Muscle layer of duodenum (tissue), 2 donors: Measurements from ENCODE around the gene HDLBP.

Experiments
- H3K27ac ChIP-seq: one replicate; pipeline ENCODE4 v1.7.0; 2013; ENCODE audit warnings: mild to moderate bottlenecking, low read length
- H3K27me3 ChIP-seq: one replicate; pipeline ENCODE4 v1.7.0; 2013; ENCODE audit warnings: low read depth, mild to moderate bottlenecking, control low read depth, low read length
- H3K36me3 ChIP-seq, 2 donors: one replicate each; pipeline ENCODE4 v1.7.0; 2013; ENCODE audit warnings: low read length in 2 of 2, control low read depth in 1 of 2, mild to moderate bottlenecking in 1 of 2; ENCODE audit not compliant: insufficient read depth in 2 of 2, control insufficient read depth in 1 of 2
- H3K4me1 ChIP-seq, 2 donors: one replicate each; pipeline ENCODE4 v1.7.0; 2013; ENCODE audit warnings: low read length in 2 of 2, mild to moderate bottlenecking in 2 of 2, control low read depth in 1 of 2, moderate library complexity in 1 of 2; ENCODE audit not compliant: insufficient read depth in 2 of 2, control insufficient read depth in 1 of 2
- H3K4me3 ChIP-seq, 2 donors: one replicate each; pipeline ENCODE4 v1.7.0; 2013; ENCODE audit warnings: low read length in 2 of 2, low read depth in 1 of 2, mild to moderate bottlenecking in 1 of 2
- H3K9me3 ChIP-seq, 2 donors: one replicate each; pipeline ENCODE4 v1.7.0; 2013; ENCODE audit warnings: low read length in 2 of 2, control low read depth in 1 of 2, mild to moderate bottlenecking in 1 of 2; ENCODE audit not compliant: control insufficient read depth in 1 of 2
- donor health status: healthy.

The HDLBP gene

GRCh38 chr2:241313543-241314095, 1.9 kb downstream of the HDLBP start:
- no peaks in the 10 kb centered on the region for H3K27me3 ChIP-seq
- peak overlapping the region; percentile 98 for H3K27ac ChIP-seq
- no peaks in the 10 kb centered on the region for H3K9me3 ChIP-seq
- peaks cover 0 to 12% of the 10 kb centered on the region in 2 donors for H3K36me3 ChIP-seq
- H3K4me3 ChIP-seq: peak overlapping the region; percentile 89 to 97
- peaks cover 26 to 43% of the 10 kb centered on the region in 2 donors for H3K4me1 ChIP-seq

DNA sequence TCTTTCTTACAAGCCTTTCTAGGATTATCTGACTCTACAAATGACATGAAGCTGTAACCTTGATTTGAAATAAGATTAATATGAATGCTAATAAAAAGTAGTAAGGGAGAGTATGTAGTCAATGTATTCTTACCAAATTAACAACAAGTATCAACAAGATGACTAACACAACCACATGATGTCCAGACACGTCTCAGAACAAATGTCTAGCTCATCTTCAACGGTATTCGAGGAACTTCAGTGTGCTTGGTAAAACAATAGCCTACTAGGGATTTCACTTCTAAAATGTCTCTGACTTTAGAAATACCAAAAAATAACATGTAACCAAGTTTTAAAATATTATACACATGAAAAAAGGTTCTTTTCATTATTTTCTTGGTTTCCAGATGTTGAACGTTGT, 3.4 kb downstream of the HDLBP start:
- Histone ChIP-seq H3K4me1 (peaks cover 13 to 27% of the 10 kb centered on the region in 2 donors), H3K27ac (no peak overlapping the region)

DNA sequence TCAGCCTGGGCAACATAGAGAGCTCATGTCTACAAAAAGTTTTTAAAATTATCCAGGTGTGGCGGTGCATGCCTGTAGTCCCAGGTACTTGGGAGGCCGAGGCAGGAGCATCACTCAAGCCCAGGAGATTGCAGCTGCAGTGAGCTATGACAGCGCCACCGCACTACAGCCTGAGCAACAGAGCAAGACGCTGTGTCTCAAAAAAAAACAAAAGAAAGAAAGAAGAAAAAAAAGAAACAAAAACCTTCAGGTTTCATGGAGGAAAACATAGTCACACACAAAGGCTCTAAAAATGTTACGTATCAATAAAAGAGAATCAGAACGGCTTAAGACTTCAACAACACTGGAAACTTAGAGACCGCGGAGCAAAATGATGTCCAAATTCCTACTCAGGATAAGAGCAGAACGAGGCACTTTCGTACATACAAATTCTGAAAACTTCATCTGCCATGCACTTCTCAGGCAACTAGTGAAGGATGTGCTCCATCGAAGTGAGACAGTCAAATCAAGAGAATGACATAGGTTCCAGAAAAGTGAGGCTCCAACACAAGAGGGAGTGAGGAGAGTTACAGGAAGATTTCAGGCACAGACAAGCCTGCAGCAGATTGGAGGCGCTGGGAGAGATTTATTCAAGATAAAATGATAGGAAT, 4.4 kb downstream of the HDLBP start:
- peaks cover 9 to 22% of the 10 kb centered on the region in 2 donors for H3K4me1 ChIP-seq
- peaks cover 0 to 7% of the 10 kb centered on the region in 2 donors for H3K36me3 ChIP-seq
- H3K4me3 ChIP-seq: no peak overlapping the region
- H3K27me3 ChIP-seq: no peaks in the 10 kb centered on the region
- no peaks in the 10 kb centered on the region for H3K9me3 ChIP-seq
- H3K27ac ChIP-seq: no peak overlapping the region

More for the DNA sequence above, 3.4 kb downstream of the HDLBP start:
- Histone ChIP-seq H3K4me3 (no peak overlapping the region), H3K9me3 (no peaks in the 10 kb centered on the region), H3K27me3 (no peaks in the 10 kb centered on the region), H3K36me3 (peaks cover 0 to 12% of the 10 kb centered on the region in 2 donors)

DNA sequence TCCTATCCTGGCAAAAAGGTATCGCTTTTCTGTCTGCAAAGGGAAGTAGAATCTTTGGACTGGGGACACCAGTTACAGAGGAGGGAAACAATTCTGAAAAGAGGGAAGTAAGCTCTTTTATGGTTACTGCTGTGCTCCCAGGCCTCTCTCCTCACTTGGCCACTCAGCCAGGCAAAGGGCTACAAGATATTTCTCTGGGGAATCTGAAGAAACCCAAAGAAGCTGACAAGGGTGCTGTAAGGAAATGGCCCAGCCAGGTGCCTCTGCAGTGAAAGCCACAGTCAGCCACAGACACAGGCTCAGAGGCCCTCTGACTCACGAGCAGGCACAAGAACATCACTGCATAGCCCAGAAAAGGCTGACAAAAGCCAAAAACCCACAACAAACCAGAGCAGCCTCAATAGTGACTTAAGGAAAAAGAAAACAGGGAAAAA, 5.8 kb downstream of the HDLBP start:
- peaks cover 9 to 22% of the 10 kb centered on the region in 2 donors for H3K4me1 ChIP-seq

GRCh38 chr2:241308832-241309500, 6.5 kb downstream of the HDLBP start:
- Histone ChIP-seq H3K4me3 (no peak overlapping the region), H3K27ac (no peak overlapping the region), H3K27me3 (no peaks in the 10 kb centered on the region)

More for the DNA sequence above, 5.8 kb downstream of the HDLBP start:
- H3K9me3 ChIP-seq: no peaks in the 10 kb centered on the region
- H3K4me3 ChIP-seq: no peak overlapping the region
- H3K36me3 ChIP-seq: no peaks in the 10 kb centered on the region
- H3K27me3 ChIP-seq: no peaks in the 10 kb centered on the region
- H3K27ac ChIP-seq: peak overlapping the region; percentile 6

DNA sequence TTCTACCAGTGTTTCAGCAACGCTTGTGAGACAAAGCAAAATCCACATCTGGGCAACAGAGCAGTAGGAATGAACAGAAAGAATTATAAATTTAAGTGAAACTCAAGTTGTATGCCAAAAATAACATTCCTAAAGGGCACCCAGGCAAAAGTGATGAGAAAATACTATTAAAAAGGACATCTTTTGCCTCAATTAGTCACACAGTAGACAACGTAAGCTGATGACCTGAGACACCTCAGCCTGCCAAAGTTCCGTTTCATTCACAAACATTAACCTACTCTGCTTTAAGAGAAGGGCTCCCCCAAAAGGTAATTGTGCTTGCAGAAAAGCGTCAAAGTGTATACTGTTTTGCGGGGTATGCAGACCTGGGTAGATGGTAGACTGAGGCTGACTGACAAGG, 7.2 kb downstream of the HDLBP start:
- no peaks in the 10 kb centered on the region for H3K36me3 ChIP-seq
- H3K27me3 ChIP-seq: no peaks in the 10 kb centered on the region
- H3K27ac ChIP-seq: no peak overlapping the region
- no peaks in the 10 kb centered on the region for H3K9me3 ChIP-seq
- peaks cover 7 to 10% of the 10 kb centered on the region in 2 donors for H3K4me1 ChIP-seq
- H3K4me3 ChIP-seq: no peak overlapping the region

More at GRCh38 chr2:241308832-241309500, 6.5 kb downstream of the HDLBP start:
- peaks cover 13 to 17% of the 10 kb centered on the region in 2 donors for H3K4me1 ChIP-seq
- no peaks in the 10 kb centered on the region for H3K9me3 ChIP-seq
- H3K36me3 ChIP-seq: no peaks in the 10 kb centered on the region

DNA sequence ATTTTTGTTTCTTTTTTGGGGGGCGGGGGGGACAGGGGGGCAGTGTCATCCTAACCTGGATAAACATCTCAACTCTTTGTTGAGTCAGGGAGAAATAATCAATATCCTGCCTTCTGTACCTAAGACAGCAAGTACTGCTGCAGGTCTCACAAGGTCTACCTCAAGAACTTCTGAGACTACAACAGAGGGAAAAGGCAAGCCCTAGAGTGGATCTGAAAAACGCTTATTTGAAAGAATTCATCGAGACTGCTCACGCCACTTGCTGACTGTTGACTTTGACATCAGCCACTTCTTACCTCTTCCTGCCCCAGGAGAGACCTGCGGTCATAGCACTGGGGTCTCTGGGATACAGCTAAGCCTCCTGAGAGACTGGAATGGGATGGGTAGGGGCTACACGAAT, 8.4 kb downstream of the HDLBP start:
- Histone ChIP-seq H3K4me1 (peaks cover 7 to 10% of the 10 kb centered on the region in 2 donors), H3K36me3 (no peaks in the 10 kb centered on the region), H3K27ac (no peak overlapping the region), H3K4me3 (no peak overlapping the region), H3K9me3 (no peaks in the 10 kb centered on the region), H3K27me3 (no peaks in the 10 kb centered on the region)

DNA sequence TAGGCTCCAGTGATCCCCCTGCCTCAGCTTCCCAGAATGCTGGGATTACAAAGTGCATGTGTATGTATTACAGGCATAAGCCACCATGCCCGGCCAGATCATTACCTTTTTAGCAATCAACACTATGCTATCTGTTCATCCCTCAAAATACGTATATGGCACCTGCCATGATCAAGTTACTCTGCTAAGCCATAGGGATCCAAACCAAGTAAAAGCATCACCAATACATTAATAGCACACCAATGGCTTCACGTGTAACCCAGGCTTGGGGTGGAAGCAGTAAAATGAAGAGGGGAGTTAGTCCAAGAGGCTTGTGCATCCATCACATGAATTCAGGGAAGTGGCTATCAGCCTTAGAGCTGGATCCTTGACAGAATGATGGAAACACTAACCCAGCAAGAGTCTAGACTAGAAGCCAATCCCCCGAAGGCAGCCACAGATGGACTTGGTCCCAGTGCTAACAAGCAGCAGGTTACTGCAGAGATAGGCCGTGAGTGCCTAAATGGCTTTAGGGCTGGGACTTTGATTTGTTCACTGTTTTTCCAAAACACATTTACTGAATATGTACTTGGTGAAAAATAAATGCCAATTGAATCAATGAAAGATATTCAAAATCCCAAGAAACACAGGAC, 11.3 kb downstream of the HDLBP start:
- Histone ChIP-seq H3K36me3 (no peaks in the 10 kb centered on the region), H3K27ac (no peak overlapping the region), H3K9me3 (no peaks in the 10 kb centered on the region), H3K4me3 (no peak overlapping the region), H3K27me3 (no peaks in the 10 kb centered on the region), H3K4me1 (peaks cover 2 to 3% of the 10 kb centered on the region in 2 donors)

GRCh38 chr2:241302759-241303651, 12.5 kb downstream of the HDLBP start:
- H3K9me3 ChIP-seq: no peaks in the 10 kb centered on the region
- no peaks in the 10 kb centered on the region for H3K36me3 ChIP-seq
- H3K27me3 ChIP-seq: no peaks in the 10 kb centered on the region
- no peak overlapping the region for H3K27ac ChIP-seq
- peaks cover 0 to 3% of the 10 kb centered on the region in 2 donors for H3K4me1 ChIP-seq
- H3K4me3 ChIP-seq: no peak overlapping the region

- peaks cover 0 to 3% of the 10 kb centered on the region in 2 donors for H3K4me1 ChIP-seq
- no peaks in the 10 kb centered on the region for H3K9me3 ChIP-seq
- H3K27ac ChIP-seq: no peak overlapping the region
- no peak overlapping the region for H3K4me3 ChIP-seq
- no peaks in the 10 kb centered on the region for H3K27me3 ChIP-seq
- H3K36me3 ChIP-seq: peaks cover 0 to 5% of the 10 kb centered on the region in 2 donors
These were observed 13.4 kb downstream of the HDLBP start for GRCh38 chr2:241302083-241302482.
